GM12878 (cell line): ENCODE measurements around the gene FOXI2. TPM values are rescaled to one million over a fixed set of nuclear protein-coding genes. Genes with fewer than 3 reads are reported as not detected.

Experiments
- ATAC-seq: fragments of 200-7000 bp; cut with Tn5 transposase; 3 replicates; pipeline ENCODE4 v1.9.1; 2020; ENCODE audit warnings: mild to moderate bottlenecking, moderate library complexity
- BruUV-seq: library from RNA; stranded (reverse); fragments of 400-500 nt; replicated peaks from 2 replicates; lab custom pipeline; 2021; lab: Mats Ljungman, UMichigan
- CTCF ChIA-PET: fragments of 300-600 bp; sonication (Branson Sonifier 250); formaldehyde crosslinking; extraction: SDS; loops from one replicate; lab custom pipeline; 2021; ENCODE audit warnings: inconsistent platforms; lab: Yijun Ruan, JAX
- POLR2A ChIA-PET: fragments of 350-600 bp; formaldehyde crosslinking; extraction: SDS; loops from one replicate; lab custom pipeline; 2021; ENCODE audit warnings: inconsistent platforms; lab: Charles Lee
- RAD21 ChIA-PET: fragments of 300-600 bp; sonication (Branson Sonifier 250); formaldehyde crosslinking; loops from one replicate; lab custom pipeline; 2023; ENCODE audit warnings: antibody characterized with exemption; ENCODE audit not compliant: unreplicated experiment; lab: Charles Lee
- SMC1A ChIA-PET: fragments of 300-600 bp; sonication (Branson Sonifier 250); formaldehyde crosslinking; loops from one replicate; lab custom pipeline; 2023; ENCODE audit not compliant: unreplicated experiment, uncharacterized antibody; lab: Charles Lee
- DNase-seq: peaks from one replicate; pipeline ENCODE4 v3.0.0-alpha.2; 2011; ENCODE audit warnings: low read depth, low spot score
- FAIRE-seq: peaks from 3 replicates; lab custom pipeline; 2011; peaks lifted over from hg19 to GRCh38; lab: Jason Lieb, UNC
- H2AFZ ChIP-seq: 2 replicates; pipeline ENCODE4 v1.6.0; 2011; ENCODE audit warnings: low read depth, low read length, control low read depth; ENCODE audit not compliant: control insufficient read depth
- H3K27ac ChIP-seq: 2 replicates; pipeline ENCODE4 v1.5.1; 2011; ENCODE audit warnings: control low read depth; ENCODE audit not compliant: control insufficient read depth, insufficient read depth
- H3K27me3 ChIP-seq, 2 experiments: replicated peaks in 1 of 2; 2 replicates each; pipeline versions ENCODE4 v1.6.0 to v1.6.1; 2011; ENCODE audit warnings: low read length in 1 of 2; ENCODE audit not compliant: control insufficient read depth in 2 of 2, insufficient read depth in 2 of 2
- H3K36me3 ChIP-seq, 2 experiments: 2 replicates each; pipeline ENCODE4 v1.5.1; 2011; ENCODE audit warnings: low read length in 1 of 2; ENCODE audit not compliant: control insufficient read depth in 2 of 2, insufficient read depth in 2 of 2
- H3K4me1 ChIP-seq: 2 replicates; pipeline ENCODE4 v1.6.1; 2011; ENCODE audit warnings: mild to moderate bottlenecking, low read length, moderate library complexity, mixed read lengths; ENCODE audit not compliant: control insufficient read depth, insufficient read depth
- H3K4me2 ChIP-seq: 2 replicates; pipeline ENCODE4 v1.6.0; 2011; ENCODE audit warnings: control low read depth; ENCODE audit not compliant: control insufficient read depth, insufficient read depth
- H3K4me3 ChIP-seq: fragments of 200-600 bp; sonication (generic); 2 replicates; pipeline ENCODE4 v1.5.1; 2016
- H3K79me2 ChIP-seq: 2 replicates; pipeline ENCODE4 v1.6.0; 2011; ENCODE audit warnings: low read length; ENCODE audit not compliant: control insufficient read depth, insufficient read depth
- H3K9ac ChIP-seq: 2 replicates; pipeline ENCODE4 v1.8.0; 2011; ENCODE audit warnings: low read length, control low read depth, mixed read lengths; ENCODE audit not compliant: control insufficient read depth, insufficient read depth
- H3K9me3 ChIP-seq: replicated peaks from 3 replicates; pipeline ENCODE4 v1.5.1; 2011; ENCODE audit warnings: mild to moderate bottlenecking, low read length; ENCODE audit not compliant: control insufficient read depth, insufficient read depth
- H4K20me1 ChIP-seq: 2 replicates; pipeline ENCODE4 v1.6.0; 2011; ENCODE audit not compliant: control insufficient read depth, insufficient read depth
- BCL3 ChIP-seq: IDR thresholded peaks from 2 replicates; pipeline ENCODE4 v1.6.1; 2011; ENCODE audit warnings: borderline replicate concordance, low read depth, mild to moderate bottlenecking, moderate library complexity, low read length; ENCODE audit not compliant: insufficient read depth, poor library complexity, severe bottlenecking
- CTCF ChIP-seq, 3 experiments: IDR thresholded peaks in 2 of 3; conservative IDR thresholded peaks in 1 of 3; 2 replicates each; pipeline ENCODE4 v1.5.1; 2011; ENCODE audit warnings: low read depth in 3 of 3, low read length in 3 of 3, mild to moderate bottlenecking in 3 of 3, control low read depth in 2 of 3, moderate library complexity in 2 of 3, inconsistent platforms in 1 of 3, mixed read lengths in 1 of 3; ENCODE audit not compliant: control insufficient read depth in 2 of 3, insufficient read depth in 1 of 3; ENCODE audit errors: extremely low read depth in 1 of 3
- FOXK2 ChIP-seq: fragments of 450-650 bp; IDR thresholded peaks from 2 replicates; pipeline ENCODE4 v1.6.1; 2017; ENCODE audit warnings: mild to moderate bottlenecking, moderate library complexity
- POLR2AphosphoS5 ChIP-seq: IDR thresholded peaks from 2 replicates; pipeline ENCODE4 v1.6.1; 2011; ENCODE audit warnings: mild to moderate bottlenecking, low read length, inconsistent platforms
- RUNX3 ChIP-seq: IDR thresholded peaks from 2 replicates; pipeline ENCODE4 v1.6.1; 2012; ENCODE audit warnings: low read length, inconsistent platforms
- SIN3A ChIP-seq: IDR thresholded peaks from 2 replicates; pipeline ENCODE4 v1.6.1; 2012; ENCODE audit warnings: low read depth, low read length, improper control_type of control experiment
- ZNF687 ChIP-seq: fragments of 450-650 bp; IDR thresholded peaks from 2 replicates; pipeline ENCODE4 v1.6.1; 2017; ENCODE audit warnings: mild to moderate bottlenecking, moderate library complexity
- WGBS: methylation state at CpG from one replicate; pipeline ENCODE4 v1.1.6; 2016; ENCODE audit warnings: low lambda C conversion rate; ENCODE audit not compliant: insufficient replicate concordance, insufficient coverage; ENCODE audit errors: missing lambda C conversion rate; 5-methylcytosine and 5-hydroxymethylcytosine counted together
- in situ Hi-C: fragments of 300-500 bp; cut with MboI; formaldehyde crosslinking; loops from 9 replicates; pipeline ENCODE4 v1.14.3; 2018; ENCODE audit warnings: mixed read lengths
- intact Hi-C: fragments of 100-400 bp; cut with micrococcal nuclease; formaldehyde crosslinking; loops from one replicate; pipeline ENCODE4 v1.14.2; 2022; ENCODE audit not compliant: unreplicated experiment
- polyA plus RNA-seq, 11 experiments: library from polyadenylated mRNA; depleted of rRNA in 4 of 11; unstranded in 6 of 11; stranded (reverse) in 5 of 11; fragments of >200 nt; fragmentation: Nextera tagmentation in 4 of 11; fragmentation: Illumina TruSeq in 1 of 11; extraction: Ambion mirVana in 4 of 11; extraction: Trizol in 1 of 11; gene quantifications; 1 replicate in 1 of 11; 2 replicates in 10 of 11; pipeline versions ENCODE4 v1.2.1 to v1.2.3, GENCODE V29; 2011 to 2016; ENCODE audit warnings: inconsistent platforms in 2 of 11, missing spikeins in 2 of 11, low read depth in 1 of 11
- total RNA-seq, 4 experiments: library from RNA; depleted of rRNA in 3 of 4; stranded (reverse); fragments of >200 nt in 3 of 4; fragmentation: Illumina TruSeq in 1 of 4; extraction: Trizol in 1 of 4; gene quantifications; 2 replicates each; pipeline versions ENCODE4 v1.2.1 to v1.2.3, GENCODE V29; 2013 to 2021

Gene FOXI2
- total and polyA plus RNA-seq, 10 of the 15 experiments (the other 5 are each of a cell fraction or from before 2014, with no cell fraction given) = not detected

GRCh38 chr10:127756264-127756663 lies 19.3 kb downstream of the FOXI2 start (continued):
- TF ChIP-seq ZNF687 (no peak), SIN3A (no peak)

GRCh38 chr10:127757033-127757432 lies 20.0 kb downstream of the FOXI2 start:
- 37% methylated on average over 7 of the region's 7 CpGs for WGBS
- intact Hi-C loops = no loop called here
- Histone ChIP-seq H3K4me1 (no peaks in the 10 kb centered on the region), H3K27me3 (no peaks in the 10 kb centered on the region), H4K20me1 (no peaks in the 10 kb centered on the region), H3K79me2 (no peaks in the 10 kb centered on the region), H3K9ac (no peak overlapping the region), H3K27ac (no peak overlapping the region), H3K4me2 (no peak overlapping the region), H3K9me3 (no peaks in the 10 kb centered on the region), H2AFZ (no peak overlapping the region), H3K36me3 (no peaks in the 10 kb centered on the region), H3K4me3 (no peak overlapping the region)
- DNase-seq (no peak), FAIRE-seq (no peak), ATAC-seq (no peak)
- CTCF ChIA-PET = interaction anchor here (0.7 to 1.3 kb wide), 2 partner anchors 16 to 97 kb away, joined by 3 to 9 read pairs; no protein-coding TSS in a partner anchor
- no peak for TF ChIP-seq RUNX3
- no peak for TF ChIP-seq POLR2AphosphoS5
- no peak for TF ChIP-seq BCL3
- 0 out of 6 replicates have a peak, but pooled peaks of 1 of the 3 experiments have one; percentile 1 for TF ChIP-seq CTCF (IDR thresholded peaks at IDR 0.05 in 2 of 3, conservative IDR thresholded peaks at IDR 0.05 in 1 of 3; ENCODE audit: control insufficient read depth in 2 of 3, extremely low read depth in 1 of 3, insufficient read depth in 1 of 3, low read depth in 3 of 3, low read length in 3 of 3)
- TF ChIP-seq FOXK2 = no peak
- POLR2A ChIA-PET = no interaction called here
- SMC1A ChIA-PET = interaction anchor here (1.0 to 1.1 kb wide), 3 partner anchors 10 to 254 kb away, joined by 3 to 4 read pairs (median 3); no protein-coding TSS in a partner anchor
- no TSS peak for BruUV-seq
- in situ Hi-C loops = no loop called here
- RAD21 ChIA-PET = no interaction called here
